K562 (cell line): ENCODE data around the gene CFAP298.

Experiments
- AFF4 ChIP-seq: sonication (generic); formaldehyde crosslinking; IDR thresholded peaks from 2 replicates; pipeline ENCODE4 v1.8.0; 2023; ENCODE audit warnings: mild to moderate bottlenecking, missing genetic modification reagents
- POLR2A ChIP-seq: fragments of 450-650 bp; conservative IDR thresholded peaks from 2 replicates; pipeline ENCODE4 v1.6.1; 2016
- REST ChIP-seq, 2 experiments: fragments of 450-650 bp; formaldehyde crosslinking in 1 of 2; IDR thresholded peaks; 2 replicates each; pipeline versions ENCODE4 v1.4.0 to v1.6.1; 2014 to 2020; ENCODE audit warnings: mild to moderate bottlenecking in 2 of 2, borderline replicate concordance in 1 of 2, low read depth in 1 of 2
- RFX5 ChIP-seq: IDR thresholded peaks from 2 replicates; pipeline ENCODE4 v1.6.1; 2011; ENCODE audit warnings: low read depth, mild to moderate bottlenecking, improper control_type of control experiment, low read length
- SIRT6 ChIP-seq: IDR thresholded peaks from one replicate; pipeline ENCODE4 v1.6.1; 2012; ENCODE audit warnings: low read depth, mild to moderate bottlenecking, control low read depth, inconsistent platforms, low read length, moderate library complexity
- TEAD4 ChIP-seq, 2 experiments: sonication (generic) in 1 of 2; formaldehyde crosslinking in 1 of 2; IDR thresholded peaks; 2 replicates each; pipeline versions ENCODE4 v1.6.1 to v1.8.0; 2012 to 2022; ENCODE audit warnings: borderline replicate concordance in 1 of 2, inconsistent platforms in 1 of 2, low read length in 1 of 2, mild to moderate bottlenecking in 1 of 2, missing genetic modification reagents in 1 of 2

GRCh38 chr21:32658524-32658923, 46.3 kb upstream of the CFAP298 start:
- no peak for TF ChIP-seq TEAD4 (IDR thresholded peaks at IDR 0.05; ENCODE audit: low read length)
- TF ChIP-seq TEAD4 (CRISPR knock-in tag; IDR thresholded peaks at IDR 0.05; ENCODE audit: borderline replicate concordance), result no peak
- TF ChIP-seq AFF4 (CRISPR knock-in tag), result no peak
- no peak for TF ChIP-seq SIRT6
- TF ChIP-seq RFX5, result no peak
- no peak for TF ChIP-seq POLR2A
- TF ChIP-seq REST (IDR thresholded peaks at IDR 0.05; ENCODE audit: borderline replicate concordance), result no peak
- TF ChIP-seq REST (CRISPR knock-in tag; IDR thresholded peaks at IDR 0.05; ENCODE audit: low read depth), result no peak
